Activated naive CD4-positive, alpha-beta T cell treated with anti-CD3 and anti-CD28 coated beads, Interleukin-2, amount 50 U/mL, for 72 hours (primary cell): ENCODE data around the gene TRIP13. TPM values are rescaled to one million over a fixed set of nuclear protein-coding genes. Genes with fewer than 3 reads are reported as not detected.
"Not testable (repeated sequence)": the region's sequence is repeated elsewhere in the genome, so short reads cannot be mapped to it uniquely, and the experiment has no call there.

Experiments used
- ATAC-seq, 2 donors: fragments of 150-1000 bp; cut with Tn5 transposase; 2 replicates each; pipeline ENCODE4 v1.10.0; 2021; ENCODE audit warnings: mild to moderate bottlenecking in 2 of 2, moderate library complexity in 2 of 2
- DNase-seq, 2 donors: peaks; one replicate each; pipeline ENCODE4 v3.0.0; 2021 to 2022; ENCODE audit warnings: low spot score in 2 of 2
- H3K27ac Mint-ChIP-seq, 2 donors: one replicate each; pipeline ENCODE4 v1.8.0; 2022; ENCODE audit warnings: mild to moderate bottlenecking in 2 of 2, mixed read lengths in 2 of 2
- H3K36me3 Mint-ChIP-seq, 2 donors: one replicate each; pipeline ENCODE4 v1.8.0; 2022; ENCODE audit warnings: mixed read lengths in 2 of 2
- H3K9me3 Mint-ChIP-seq, 2 donors: one replicate each; pipeline ENCODE4 v1.8.0; 2022; ENCODE audit warnings: mixed read lengths in 2 of 2
- total RNA-seq, 2 donors: library from RNA; stranded (reverse); gene quantifications; one replicate each; pipeline ENCODE4 v1.2.3, GENCODE V29; 2022

Gene TRIP13, protein sequence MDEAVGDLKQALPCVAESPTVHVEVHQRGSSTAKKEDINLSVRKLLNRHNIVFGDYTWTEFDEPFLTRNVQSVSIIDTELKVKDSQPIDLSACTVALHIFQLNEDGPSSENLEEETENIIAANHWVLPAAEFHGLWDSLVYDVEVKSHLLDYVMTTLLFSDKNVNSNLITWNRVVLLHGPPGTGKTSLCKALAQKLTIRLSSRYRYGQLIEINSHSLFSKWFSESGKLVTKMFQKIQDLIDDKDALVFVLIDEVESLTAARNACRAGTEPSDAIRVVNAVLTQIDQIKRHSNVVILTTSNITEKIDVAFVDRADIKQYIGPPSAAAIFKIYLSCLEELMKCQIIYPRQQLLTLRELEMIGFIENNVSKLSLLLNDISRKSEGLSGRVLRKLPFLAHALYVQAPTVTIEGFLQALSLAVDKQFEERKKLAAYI
- 10 to 100 TPM; 20.1 to 25.5 TPM for total RNA-seq

DNA sequence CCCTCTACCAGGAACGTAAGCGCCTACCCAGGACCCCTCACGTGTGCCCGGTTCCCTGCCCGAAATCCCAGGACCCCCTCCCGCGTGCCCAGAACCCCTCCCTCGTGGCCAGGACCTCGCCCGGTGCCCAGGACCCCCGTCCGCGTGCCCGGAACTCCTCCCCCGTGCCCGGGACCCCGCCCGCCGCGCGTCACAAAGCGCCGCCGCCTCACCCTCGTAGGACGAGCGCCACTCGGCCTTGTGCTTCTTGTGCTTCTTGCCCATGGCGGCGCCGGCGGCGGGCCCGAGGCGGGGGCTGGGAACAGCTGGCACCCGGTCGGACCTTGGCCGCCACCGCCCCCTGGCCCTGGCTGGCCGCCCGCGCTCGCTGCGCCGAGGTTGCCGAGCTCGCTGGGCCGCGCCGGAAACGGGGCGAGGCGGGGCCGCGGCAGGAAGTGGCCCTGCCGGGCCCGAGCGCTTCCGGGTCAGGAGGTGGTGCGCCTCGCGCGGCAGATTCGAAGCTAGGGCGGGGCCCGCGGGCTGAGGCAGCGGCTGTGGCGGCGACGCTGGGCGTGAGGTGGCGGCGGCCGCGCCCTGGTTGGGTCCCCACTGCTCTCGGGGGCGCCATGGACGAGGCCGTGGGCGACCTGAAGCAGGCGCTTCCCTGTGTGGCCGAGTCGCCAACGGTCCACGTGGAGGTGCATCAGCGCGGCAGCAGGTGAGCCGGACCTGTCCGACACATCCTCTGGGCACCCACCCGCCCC is at the start of gene TRIP13, which contains the start of gene BRD9:
Gene TRIP13, plus strand, starts transcription at position 491 of the 743 bp plus-strand sequence. Its CDS starts 115 bp downstream, at position 606.
Gene BRD9, minus strand, starts transcription at position 408 of the 743 bp plus-strand sequence. Its CDS starts 144 bp downstream, at position 264.
- Mint-ChIP-seq H3K27ac (peak within 1 kb of the TSS; percentile 84), H3K36me3 (peaks cover 30 to 42% of the 10 kb centered on the region in 2 donors)
- peak; percentile 99 for ATAC-seq

DNA sequence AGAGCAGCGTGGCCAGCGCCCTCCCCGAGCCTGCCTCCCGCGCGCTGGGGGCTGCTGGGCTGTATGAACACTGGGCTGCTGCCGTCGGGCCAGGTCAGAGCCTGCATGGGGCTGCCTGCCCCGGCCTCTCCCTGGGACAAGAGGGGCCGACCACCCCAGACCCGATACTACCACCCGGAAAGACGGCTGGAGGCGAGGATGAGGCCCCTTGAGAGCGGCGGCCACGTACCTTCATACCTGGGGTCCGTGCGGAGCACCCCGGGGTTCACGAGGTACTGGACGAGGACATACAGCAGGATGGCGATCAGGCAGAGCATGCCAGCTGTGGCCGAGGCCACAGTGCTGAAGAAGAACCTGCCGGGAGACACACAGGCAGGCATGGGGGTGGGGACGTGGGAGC is 49.3 kb upstream of the TRIP13 start:
- not testable (repeated sequence) for ATAC-seq, H3K27ac Mint-ChIP-seq, DNase-seq, H3K36me3 Mint-ChIP-seq, H3K9me3 Mint-ChIP-seq

More for the DNA sequence above, at the start of gene TRIP13, which contains the start of gene BRD9:
- peak; percentile 87 to 91 for DNase-seq
- H3K9me3 Mint-ChIP-seq, result no peaks in the 10 kb centered on the region

DNA sequence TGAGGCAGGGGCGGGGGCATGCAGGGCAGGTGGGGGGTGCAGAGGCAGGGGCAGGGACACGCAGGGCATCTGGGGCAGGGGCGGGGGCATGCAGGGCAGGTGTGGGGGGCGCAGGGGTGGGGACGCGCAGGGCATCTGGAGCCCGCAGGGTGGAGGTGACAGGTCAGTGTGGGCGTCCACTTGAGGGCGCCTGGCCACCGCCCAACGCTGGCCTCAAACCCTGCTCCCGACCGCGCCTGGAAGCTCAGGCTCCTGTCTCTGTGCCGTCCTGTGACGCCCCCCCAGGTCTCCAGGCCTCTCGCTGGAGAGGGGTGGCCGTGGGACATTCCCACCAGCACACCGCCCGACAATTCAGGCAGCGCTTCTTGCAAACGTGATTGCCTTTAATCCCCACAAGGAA is 48.8 kb upstream of the TRIP13 start:
- H3K27ac Mint-ChIP-seq, H3K36me3 Mint-ChIP-seq, ATAC-seq, H3K9me3 Mint-ChIP-seq: not testable (repeated sequence)
- peak in 1 of 2 donors; percentile 41 for DNase-seq

DNA sequence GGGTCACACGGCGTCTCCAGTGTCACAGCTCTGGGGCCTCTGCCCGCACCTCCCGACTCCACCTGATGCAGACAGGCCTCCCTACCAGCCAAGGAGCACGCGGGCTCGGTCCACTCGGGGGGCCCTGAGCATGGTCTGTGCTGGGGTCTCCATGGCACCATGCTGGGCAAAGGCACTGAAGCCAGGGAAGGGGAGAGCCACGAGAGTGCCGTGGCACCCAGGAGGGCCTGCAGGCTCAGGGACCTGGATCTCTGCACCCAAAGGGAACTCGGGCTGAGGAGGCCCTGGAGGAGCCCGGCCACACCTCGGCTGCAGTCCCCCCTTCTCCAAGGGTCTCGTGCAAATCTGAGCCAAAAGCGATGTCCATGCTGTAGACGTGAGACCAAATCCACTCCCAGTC is 48.3 kb upstream of the TRIP13 start:
- ATAC-seq, H3K9me3 Mint-ChIP-seq, DNase-seq, H3K36me3 Mint-ChIP-seq, H3K27ac Mint-ChIP-seq: not testable (repeated sequence)

DNA sequence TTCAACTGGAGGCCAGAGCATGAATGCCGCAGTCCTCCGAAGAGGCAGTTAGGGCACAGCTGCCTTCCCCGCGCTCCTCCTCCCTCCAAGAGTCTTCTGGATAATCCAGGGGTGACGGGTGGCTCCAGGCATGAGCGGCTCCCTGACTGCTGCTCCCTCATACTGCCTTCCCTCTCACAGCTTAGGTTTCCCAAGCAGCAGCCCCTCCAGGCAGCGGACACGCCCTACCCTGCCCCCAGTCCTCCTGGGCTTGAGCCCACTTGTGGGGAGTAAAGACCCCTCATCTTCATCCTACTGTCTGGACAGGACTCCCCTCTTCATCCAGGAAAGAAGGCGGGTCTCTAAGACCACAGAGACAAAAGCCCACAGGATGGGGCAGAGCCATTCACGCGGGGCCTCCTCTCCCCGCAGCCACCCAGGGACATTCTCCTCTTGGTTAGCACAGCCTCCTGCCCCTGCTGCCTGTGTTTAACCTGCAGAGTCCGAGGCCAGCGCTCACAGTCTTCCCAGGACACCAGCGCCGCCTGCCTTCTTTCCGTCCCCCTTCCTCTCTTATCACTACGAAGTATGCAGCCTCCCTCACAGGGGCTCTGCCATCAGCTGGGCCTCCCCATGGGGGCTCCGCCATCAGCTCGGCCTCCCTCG is 47.5 kb upstream of the TRIP13 start:
- ATAC-seq, DNase-seq, H3K36me3 Mint-ChIP-seq, H3K9me3 Mint-ChIP-seq: not testable (repeated sequence)
- peak overlapping the region in 1 of 2 donors; percentile 39 for H3K27ac Mint-ChIP-seq

DNA sequence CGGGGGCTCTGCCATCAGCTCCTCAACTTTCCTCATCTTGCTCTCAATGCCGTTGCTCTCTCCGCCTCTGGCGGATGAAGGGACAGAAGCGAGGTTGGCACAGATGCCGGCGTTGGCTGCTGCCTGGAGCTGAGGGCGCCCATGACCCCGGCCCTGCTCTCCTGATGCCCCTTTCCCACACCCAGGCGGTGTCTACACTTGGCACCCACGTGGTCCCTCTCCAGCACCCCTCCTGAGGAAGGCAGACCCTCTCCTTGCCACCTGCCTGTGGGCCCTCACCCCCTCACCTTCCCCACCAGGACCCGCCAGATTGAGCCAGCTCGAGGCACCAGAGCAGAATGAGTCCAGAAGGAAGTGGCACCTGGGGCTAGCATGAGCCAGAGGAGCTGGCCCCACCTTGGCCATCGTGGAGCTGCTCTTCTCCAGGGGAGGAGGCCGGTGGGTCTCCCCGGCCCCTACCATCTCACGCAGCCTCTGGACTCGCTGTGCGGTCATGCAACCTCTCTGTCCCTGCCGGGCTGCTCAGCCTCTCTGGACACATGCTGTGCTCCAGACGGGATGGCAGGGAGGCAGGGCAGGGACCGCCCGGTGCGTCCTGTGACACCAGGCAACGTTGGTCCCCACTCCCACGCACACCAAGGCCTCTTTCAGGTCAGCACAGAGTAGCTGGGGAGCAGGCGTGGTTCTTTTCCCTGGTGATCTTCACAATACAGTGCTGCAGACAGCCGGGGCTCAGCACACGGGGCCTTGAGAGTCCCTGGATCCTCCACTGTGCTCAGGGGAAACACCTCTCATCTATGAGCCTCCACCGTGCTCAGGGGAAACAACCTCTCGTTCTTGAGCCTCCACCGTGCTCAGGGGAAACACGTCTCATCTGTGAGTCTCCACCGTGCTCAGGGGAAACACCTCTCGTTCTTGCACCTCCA is 46.7 kb upstream of the TRIP13 start:
- H3K36me3 Mint-ChIP-seq, H3K9me3 Mint-ChIP-seq, DNase-seq: not testable (repeated sequence)
- peak overlapping the region in 1 of 2 donors; percentile 78 for H3K27ac Mint-ChIP-seq
- peak; percentile 25 to 78 for ATAC-seq

DNA sequence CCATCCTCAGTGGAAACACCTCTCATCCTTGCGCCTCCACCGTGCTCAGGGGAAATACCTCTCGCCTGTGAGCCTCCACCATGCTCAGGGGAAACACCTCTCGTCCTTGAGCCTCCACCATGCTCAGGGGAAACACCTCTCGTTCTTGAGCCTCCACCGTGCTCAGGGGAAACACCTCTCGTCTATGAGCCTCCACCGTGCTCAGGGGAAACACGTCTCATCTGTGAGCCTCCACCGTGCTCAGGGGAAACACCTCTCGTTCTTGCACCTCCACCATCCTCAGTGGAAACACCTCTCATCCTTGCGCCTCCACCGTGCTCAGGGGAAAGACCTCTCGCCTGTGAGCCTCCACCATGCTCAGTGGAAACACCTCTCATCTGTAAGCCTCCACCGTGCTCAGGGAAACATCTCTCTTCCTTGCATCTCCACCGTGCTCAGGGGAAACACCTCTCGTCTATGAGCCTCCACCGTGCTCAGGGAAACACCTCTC is 46.0 kb upstream of the TRIP13 start:
- ATAC-seq (peak; percentile 27 to 79), DNase-seq (peak in 1 of 2 donors; percentile 74)
- not testable (repeated sequence) for H3K36me3 Mint-ChIP-seq, H3K9me3 Mint-ChIP-seq
- H3K27ac Mint-ChIP-seq, result peak overlapping the region in 1 of 2 donors; percentile 78

DNA sequence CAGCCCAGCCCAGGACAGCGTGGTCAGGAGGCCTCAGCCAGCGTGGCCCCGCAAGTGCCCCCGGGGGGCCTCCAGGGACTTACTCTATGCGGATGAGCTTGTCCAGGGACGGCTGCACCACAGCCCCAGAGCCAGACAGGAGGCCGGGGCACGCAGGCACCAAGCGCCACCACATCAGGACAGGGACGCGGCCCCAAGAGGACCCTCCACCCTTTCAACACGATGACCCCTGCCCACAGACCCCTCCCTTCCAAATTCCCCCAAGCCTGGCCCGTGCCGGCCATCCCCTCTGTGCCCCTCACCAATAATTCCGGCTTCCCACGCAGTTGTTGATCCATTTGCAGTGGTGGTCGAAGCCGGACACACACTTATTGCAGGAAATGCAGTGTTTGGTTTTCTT is 45.5 kb upstream of the TRIP13 start:
- not testable (repeated sequence) for DNase-seq, ATAC-seq, H3K9me3 Mint-ChIP-seq, H3K27ac Mint-ChIP-seq, H3K36me3 Mint-ChIP-seq

DNA sequence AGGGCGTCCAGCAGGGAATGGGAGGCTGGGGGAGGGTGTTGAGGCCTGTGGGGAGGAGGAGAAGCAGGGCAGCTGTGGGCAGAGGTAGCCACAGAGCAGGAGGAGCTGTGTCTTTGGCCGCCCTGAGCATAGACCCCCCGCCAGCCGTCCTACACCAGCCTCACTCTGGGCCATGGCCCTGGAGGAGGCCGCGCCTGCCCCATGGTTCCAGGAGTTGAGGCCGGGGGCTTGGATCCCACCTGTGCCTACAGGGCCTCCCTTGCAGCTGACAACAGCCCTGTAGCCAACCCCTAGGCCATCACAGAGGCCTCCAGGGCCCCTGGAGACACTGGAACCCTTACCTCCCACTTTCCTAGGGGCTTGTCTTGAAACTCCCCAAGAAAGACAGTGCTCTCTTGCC is 44.9 kb upstream of the TRIP13 start:
- not testable (repeated sequence) for H3K27ac Mint-ChIP-seq, DNase-seq, H3K9me3 Mint-ChIP-seq, H3K36me3 Mint-ChIP-seq, ATAC-seq

DNA sequence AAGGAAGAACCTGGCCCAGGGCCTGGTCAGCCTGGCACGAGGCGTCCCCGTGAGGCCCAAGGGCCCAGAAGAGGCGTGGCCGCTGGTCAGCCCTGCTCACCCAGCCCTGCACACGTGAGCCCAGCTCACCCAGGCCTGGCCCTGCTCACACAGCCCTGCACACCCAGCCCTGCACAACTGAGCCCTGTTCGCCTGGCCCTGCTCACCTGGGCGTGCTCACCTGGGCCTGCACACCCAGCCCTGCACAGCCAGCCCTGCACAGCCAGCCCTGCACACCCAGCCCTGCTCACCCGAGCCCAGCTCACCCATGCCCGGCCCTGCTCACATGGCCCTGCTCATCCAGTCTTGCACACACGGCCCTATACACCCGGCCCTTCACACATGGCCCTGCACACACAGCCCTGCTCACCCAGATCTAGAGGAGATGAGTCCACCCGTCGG is 44.0 kb upstream of the TRIP13 start:
- ATAC-seq (no peak), DNase-seq (no peak)
- H3K36me3 Mint-ChIP-seq, result no peaks in the 10 kb centered on the region
- H3K27ac Mint-ChIP-seq, result no peak overlapping the region
- H3K9me3 Mint-ChIP-seq, result no peaks in the 10 kb centered on the region

DNA sequence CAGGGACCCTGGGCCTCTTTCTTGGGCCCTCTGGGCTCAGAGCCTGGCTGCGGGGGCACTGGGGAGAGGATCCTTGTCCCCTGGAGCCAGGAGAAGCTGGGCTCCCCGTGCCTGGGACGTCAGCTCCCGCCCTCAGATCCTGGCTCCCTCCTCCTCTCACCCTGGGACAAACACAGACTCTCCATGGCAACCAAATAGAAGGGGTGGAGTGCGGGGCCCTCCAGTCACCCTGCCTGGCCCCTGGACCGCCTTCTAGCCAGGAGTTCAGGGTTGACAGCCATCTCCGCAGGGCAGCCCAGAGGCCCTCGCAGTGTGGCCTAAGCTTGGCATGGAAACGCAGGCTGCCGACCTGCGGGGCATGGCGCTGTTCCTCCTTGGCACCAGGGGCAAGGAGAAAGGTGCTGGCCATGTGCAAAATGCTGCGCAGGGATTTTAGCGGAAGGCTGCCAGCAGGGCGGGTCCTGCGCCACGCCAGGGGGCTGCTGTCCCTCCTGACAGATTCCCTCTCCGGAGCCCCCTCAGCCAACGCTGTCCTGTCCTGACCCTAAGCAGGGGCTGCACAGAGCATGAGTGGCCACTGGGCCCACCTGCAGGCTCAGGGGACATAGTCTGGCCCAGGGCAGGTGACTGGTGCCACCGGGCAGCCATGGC is 42.9 kb upstream of the TRIP13 start:
- no peaks in the 10 kb centered on the region for H3K36me3 Mint-ChIP-seq
- no peak overlapping the region for H3K27ac Mint-ChIP-seq
- H3K9me3 Mint-ChIP-seq, result no peaks in the 10 kb centered on the region
- ATAC-seq, result no peak
- no peak for DNase-seq

DNA sequence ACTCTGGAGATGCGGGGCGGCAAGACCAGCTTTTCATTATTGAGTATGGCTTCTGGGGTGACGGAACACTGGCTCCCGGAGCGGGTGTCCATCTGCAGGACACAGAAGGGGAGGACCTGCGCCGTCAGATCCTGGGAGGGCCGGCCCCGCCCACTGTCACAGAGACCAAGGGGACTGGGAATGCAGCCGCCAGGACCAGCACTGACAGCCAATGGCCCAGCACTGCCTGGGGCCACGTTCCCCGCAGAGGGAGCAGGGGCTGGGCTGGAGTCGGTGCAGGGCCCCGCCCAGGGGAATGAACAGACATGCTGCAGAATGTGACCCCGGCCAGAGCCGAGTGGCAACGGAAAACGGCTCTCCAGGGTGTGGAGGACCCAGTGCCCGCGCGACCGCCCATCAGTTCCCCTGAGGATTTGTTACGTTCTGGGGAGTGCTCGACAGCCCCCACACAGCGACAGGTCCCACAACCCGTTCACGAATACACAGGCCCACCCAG is 42.1 kb upstream of the TRIP13 start, which contains the start of gene ZDHHC11:
Gene ZDHHC11, minus strand, starts transcription at position 476 of the 496 bp plus-strand sequence. Its CDS starts 384 bp downstream, at position 92.
- H3K36me3 Mint-ChIP-seq, result no peaks in the 10 kb centered on the region
- ATAC-seq, result no peak
- H3K9me3 Mint-ChIP-seq, result no peaks in the 10 kb centered on the region
- no peak for DNase-seq
- H3K27ac Mint-ChIP-seq, result no peak within 1 kb of the TSS

DNA sequence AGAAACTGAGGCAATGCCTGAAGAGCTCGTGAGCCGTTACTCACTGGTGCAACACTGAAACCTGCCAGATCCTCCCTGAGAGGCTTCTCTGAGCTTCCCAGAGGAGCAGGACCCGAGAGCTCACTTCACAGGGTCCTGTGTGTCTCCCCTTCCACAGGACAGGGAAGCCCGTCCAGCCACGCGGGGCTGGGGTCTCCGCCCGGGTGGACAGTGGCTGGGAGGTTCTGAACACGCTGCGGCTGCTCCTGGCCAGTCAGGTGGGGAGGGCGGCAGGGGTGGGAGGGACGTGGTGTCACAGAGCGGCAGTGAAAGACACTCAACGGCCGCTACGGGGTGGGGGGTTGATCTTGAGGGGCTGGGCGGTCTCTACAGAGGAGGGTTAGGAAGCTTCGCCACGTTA is 41.6 kb upstream of the TRIP13 start:
- Mint-ChIP-seq H3K36me3 (no peaks in the 10 kb centered on the region), H3K9me3 (no peaks in the 10 kb centered on the region), H3K27ac (no peak overlapping the region)
- ATAC-seq, result no peak
- DNase-seq, result no peak

DNA sequence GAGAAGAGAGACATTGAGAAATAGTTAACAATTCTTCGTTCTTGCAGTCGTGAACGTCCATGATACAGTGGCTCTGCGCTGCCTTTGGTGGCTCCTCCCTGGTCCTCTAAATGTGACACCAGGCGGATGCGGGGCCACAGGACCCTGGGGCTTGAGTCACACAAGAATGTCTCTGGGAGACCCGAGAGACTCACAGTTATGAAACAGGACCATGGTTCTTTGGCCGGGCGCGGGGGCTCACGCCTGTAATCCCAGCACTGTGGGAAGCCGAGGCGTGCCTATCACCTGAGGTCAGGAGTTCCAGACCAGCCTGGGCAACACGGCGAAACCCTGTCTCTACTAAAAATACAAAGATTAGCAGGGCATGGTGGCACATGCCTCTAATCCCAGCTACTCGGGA is 41.1 kb upstream of the TRIP13 start:
- ATAC-seq, result no peak
- no peaks in the 10 kb centered on the region for H3K9me3 Mint-ChIP-seq
- no peak overlapping the region for H3K27ac Mint-ChIP-seq
- no peak for DNase-seq
- H3K36me3 Mint-ChIP-seq, result no peaks in the 10 kb centered on the region

DNA sequence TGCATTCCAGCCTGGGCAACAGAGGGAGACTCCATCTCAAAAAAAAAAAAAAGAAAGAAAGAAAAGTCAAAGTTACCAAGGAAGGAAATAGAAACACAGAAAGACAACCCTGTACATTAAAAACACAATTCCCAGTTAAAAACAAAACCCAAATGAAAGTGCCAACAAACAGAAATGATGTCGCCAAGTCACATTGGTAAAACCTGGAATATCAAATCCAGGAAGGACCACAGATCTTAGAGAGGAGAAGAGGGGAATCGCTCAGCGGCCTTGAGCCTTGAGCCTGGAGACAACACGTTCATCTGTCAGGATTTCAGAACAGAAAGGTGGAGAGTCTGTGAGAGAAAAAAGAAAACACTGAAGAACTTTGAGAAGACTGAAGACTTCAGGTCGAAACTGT is 40.7 kb upstream of the TRIP13 start:
- no peaks in the 10 kb centered on the region for H3K9me3 Mint-ChIP-seq
- no peaks in the 10 kb centered on the region for H3K36me3 Mint-ChIP-seq

More for the DNA sequence above, 40.7 kb upstream of the TRIP13 start:
- H3K27ac Mint-ChIP-seq, result no peak overlapping the region
- ATAC-seq (no peak), DNase-seq (no peak)
